Erythroblast (primary cell): ENCODE results near the gene GJB4.

Source experiments
- GATA1 ChIP-seq: IDR thresholded peaks from 2 replicates; pipeline ENCODE4 v1.6.1; 2011; ENCODE audit warnings: low read depth, mild to moderate bottlenecking, control low read depth, low read length, moderate library complexity
- POLR2A ChIP-seq: IDR thresholded peaks from 2 replicates; pipeline ENCODE4 v1.6.1; 2011; ENCODE audit warnings: mild to moderate bottlenecking, low read length

DNA sequence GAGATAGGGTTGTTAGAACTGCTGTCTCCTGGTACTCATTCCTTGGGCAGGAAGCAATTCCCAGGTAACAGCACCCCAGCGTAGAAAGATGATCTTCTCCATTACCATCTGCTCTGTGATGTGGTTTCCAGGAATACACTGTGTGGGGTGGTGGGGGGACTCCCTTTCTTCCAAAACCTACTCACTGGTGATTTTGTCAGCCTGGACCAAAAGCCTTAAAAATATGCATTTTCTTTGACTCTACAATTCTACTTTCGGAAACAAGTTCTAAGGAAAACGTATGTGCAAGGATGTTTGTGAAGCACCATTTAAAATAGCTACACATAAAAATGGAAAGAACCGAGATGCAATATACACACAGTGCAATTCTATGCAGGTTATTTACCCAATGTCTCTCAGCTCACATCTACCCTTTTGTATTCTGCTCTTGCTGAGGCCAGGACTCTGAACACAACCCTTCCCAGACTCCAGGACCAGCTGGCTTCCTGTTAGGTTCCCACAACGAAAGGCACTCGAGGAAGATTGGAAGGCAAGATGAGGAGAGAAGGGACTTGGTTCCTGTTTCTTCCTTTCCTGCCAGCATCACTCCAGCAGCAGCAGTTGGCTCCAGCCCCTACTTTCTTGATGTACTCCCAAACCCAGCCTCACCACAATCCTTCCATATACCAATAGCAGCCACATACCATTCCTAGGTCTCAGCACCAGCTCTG lies 37.7 kb upstream of the GJB4 start:
- no peak for TF ChIP-seq POLR2A
- no peak for TF ChIP-seq GATA1
